GM18508 (cell line): ENCODE measurements around the gene GATAD2B.
A peak's percentile ranks its signal among the peaks of the same experiment; 100 is the strongest.
"Not testable (repeated sequence)": the region's sequence is repeated elsewhere in the genome, so short reads cannot be mapped to it uniquely, and the experiment has no call there.

Source experiments
- ATAC-seq: cut with Tn5 transposase; IDR thresholded peaks from one replicate; pipeline ENCODE4 v1.9.1; 2021; ENCODE audit warnings: moderate number of reproducible peaks; ENCODE audit not compliant: insufficient read depth, unreplicated experiment

GATAD2B gene

DNA sequence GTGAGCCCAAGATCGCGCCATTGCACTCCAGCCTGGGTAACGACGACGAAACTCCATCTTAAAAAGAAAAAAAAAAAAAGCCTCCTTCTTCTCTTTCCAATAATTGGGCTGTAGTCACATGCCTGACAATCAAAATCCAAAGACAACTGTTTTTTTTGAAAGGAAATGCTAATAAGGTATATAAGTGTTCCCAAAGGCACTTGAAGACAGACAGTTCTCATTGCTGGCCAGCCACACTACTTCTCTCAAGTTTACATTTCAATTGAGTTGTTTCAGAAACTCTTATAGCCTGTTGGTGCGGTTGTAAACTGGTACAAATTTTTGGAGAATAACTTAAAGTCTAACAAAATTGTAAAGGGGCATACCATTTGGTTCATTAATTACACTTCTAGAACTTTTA, 23.3 kb downstream of the GATAD2B start:
- no peak for ATAC-seq

GRCh38 chr1:153895866-153896265, 26.9 kb downstream of the GATAD2B start:
- ATAC-seq, result not testable (repeated sequence)

GRCh38 chr1:153891042-153891441, 31.7 kb downstream of the GATAD2B start:
- ATAC-seq, result not testable (repeated sequence)

GRCh38 chr1:153888533-153888932, 34.2 kb downstream of the GATAD2B start:
- ATAC-seq, result no peak

DNA sequence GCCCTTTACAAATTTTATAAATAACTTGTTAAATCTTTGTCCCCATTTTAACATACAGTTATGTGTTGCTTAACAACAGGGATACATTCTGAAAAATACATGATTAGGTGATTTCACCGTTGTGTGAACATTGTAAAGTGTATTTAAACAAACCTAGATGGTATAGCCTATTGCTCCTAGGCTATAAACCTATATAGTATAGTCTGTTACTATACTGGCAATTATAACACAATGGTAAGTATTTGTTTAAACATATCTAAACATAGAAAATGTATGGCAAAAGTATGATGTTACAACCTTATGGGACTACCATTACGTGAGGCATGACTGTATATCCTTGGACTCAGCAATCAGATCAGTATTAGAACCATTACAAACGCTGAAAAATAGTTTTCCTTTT, 36.6 kb downstream of the GATAD2B start:
- ATAC-seq, result no peak

DNA sequence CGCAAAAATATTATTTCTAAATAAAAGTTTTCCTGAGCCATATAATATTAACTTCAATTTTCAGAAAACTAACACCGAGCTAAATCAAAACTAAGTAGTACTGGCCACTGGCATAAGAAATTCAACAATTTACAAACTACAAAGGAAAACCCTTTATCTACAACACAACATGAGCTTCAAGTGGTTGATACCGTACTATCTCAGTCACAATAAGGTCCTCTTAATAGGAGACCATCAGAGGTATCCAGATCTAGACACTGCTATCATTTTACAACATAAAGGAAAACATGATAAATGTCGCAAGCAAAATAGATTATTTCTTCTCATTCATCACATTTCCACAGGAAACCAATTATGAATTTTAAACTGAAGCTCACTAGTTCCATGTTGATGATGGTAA, 39.5 kb downstream of the GATAD2B start:
- ATAC-seq, result no peak

DNA sequence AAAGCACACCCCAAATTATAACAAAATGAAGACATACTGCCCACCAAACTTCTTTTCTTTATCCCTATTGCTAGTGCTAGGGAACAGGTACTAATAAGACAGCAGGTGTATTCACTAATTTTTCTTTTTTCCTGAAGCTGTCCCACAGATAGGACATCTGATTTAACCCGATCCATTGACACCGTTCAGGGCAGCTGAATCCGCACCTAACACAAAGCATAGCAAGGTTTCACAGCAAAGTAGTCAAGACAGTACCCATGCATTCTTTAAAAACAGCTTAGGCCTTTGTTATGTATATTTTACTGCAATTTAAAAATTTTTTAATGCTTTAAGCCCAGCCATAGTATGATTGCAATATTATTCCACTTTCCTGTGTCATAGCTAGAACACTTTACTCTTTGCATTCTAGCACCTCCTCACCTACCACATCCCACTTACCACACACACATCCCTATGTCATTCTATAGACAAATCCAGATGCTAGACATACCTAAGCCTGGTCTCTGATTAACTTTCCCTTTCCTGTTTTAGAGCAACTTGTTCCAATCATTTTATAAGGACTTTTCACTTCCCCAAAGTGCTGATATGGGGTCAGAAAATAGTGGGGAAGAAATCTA, 40.4 kb downstream of the GATAD2B start:
- ATAC-seq, result no peak

DNA sequence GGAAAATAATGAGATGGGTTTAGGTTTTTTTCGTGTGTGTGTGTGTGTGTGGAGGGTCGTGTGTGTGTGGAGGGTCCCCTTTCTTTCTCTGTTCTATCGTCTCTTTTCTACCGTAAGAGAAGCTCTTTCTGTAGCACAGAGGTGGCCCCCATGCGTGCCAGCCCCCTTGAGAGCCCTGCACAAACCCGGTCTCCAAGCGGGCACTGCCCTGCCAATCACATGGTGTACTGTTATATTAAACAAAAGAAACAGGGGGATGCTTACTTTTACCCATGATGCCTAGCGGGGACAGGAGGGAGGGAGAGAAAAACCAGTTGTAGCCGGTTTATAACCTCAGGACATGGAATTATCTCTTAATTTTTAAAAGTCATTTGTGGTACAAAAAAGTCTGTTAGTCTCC, 41.0 kb downstream of the GATAD2B start:
- no peak for ATAC-seq

- no peak for ATAC-seq
Observed at GRCh38 chr1:153880962-153881361, 41.8 kb downstream of the GATAD2B start.

DNA sequence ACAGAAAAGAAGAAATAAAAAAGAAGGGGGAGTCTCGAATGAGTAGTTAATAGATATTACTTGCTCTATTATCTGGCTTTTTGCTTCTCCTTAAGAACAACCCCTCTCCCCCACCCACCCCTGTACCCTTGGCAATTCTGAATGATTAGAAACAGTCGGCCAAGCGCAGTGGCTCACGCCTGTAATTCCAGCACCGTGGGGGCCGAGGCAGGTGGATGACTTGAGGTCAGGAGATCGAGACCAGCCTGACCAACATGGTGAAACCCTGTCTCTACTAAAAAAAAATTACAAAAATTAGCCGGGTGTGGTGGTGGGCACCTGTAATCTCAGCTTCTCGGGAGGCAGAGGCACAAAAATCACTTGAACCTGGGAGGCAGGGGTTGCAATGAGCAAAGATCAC, 42.7 kb downstream of the GATAD2B start:
- ATAC-seq, result no peak

- ATAC-seq, result no peak
Observed at GRCh38 chr1:153877112-153877511, 45.7 kb downstream of the GATAD2B start.

GRCh38 chr1:153872934-153873333, 49.8 kb downstream of the GATAD2B start:
- ATAC-seq, result no peak

DNA sequence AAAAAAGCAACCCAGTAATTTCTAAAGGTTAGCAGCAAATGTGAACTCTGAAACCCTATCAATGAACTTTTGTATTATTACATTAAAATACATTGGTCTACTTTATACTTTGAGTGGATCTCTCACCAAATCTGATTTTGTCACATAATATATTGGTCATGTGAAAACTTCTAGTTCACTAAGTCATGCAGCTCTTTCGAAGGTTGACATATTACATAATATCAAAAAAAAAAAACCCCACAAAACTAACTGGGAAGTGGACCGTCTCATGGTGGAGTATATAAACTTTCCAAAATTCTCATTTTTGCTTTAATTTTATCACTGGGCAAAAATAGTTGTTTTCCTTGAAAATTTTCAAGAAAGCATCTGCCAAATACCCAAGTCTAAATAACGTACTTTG, 50.4 kb downstream of the GATAD2B start:
- no peak for ATAC-seq

DNA sequence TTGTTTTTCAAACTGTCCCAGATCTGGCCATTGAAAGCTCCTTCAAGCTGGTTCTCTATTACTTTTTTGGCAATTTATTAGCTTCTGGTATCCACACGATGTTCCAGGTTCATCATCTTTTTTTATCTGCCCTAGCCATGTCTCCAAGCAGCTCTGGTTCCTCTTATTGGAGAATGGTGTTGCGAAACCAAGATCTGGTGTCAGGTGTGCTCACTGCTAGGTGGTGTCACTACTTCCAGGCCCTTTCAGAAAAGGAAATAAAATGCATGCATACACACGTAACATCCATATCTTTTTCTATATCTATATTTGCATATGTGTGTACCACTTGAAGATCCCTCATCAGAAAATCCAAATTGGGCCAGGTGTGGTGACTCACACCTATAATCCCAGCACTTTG, 53.3 kb downstream of the GATAD2B start:
- ATAC-seq, result no peak

GRCh38 chr1:153866045-153866850, 56.5 kb downstream of the GATAD2B start:
- ATAC-seq, result no peak

DNA sequence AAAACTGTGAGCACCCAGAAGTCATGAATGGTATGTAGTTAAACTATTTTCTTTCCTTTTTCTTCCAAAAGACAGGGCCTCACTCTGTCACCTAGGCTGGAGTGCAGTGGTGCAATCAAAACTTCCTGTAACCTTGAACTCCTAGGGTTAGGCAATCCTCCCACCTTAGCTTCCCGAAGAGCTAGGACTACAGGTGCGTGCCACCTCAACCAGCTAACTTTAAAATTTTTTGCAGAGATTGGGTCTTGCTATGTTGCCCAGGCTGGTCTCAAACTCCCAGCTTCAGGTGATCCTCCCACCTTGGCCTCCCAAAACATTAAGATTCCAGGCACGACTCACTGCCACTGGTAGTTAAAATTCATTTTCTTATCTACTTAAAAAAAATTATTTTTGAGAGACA, 62.5 kb downstream of the GATAD2B start:
- ATAC-seq, result no peak

- ATAC-seq, result no peak
Observed at GRCh38 chr1:153857505-153857904, 65.3 kb downstream of the GATAD2B start.

- ATAC-seq, result no peak
Observed at GRCh38 chr1:153856763-153857162, 66.0 kb downstream of the GATAD2B start.

DNA sequence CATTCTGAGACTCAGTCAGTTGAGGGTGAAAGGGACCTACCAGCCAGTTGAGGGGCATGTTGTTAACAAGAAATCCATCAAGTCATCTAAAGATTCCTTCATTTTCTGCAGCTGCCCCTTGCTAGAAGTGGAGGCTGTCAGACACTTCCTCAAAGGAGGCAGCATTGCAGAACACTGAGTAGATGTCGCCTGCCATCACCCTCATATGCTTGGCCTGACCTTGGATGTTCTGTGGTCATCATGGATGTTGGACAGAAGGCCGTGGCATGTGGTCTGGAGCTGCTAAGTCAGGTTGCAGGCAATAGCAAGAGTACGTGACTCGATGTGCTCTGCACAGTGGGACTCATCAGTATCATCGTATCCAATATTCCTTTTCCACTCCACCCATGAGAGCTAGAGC, 70.6 kb downstream of the GATAD2B start:
- no peak for ATAC-seq

- peak; percentile 67 for ATAC-seq
Observed at GRCh38 chr1:153849487-153850185, 73.1 kb downstream of the GATAD2B start.

DNA sequence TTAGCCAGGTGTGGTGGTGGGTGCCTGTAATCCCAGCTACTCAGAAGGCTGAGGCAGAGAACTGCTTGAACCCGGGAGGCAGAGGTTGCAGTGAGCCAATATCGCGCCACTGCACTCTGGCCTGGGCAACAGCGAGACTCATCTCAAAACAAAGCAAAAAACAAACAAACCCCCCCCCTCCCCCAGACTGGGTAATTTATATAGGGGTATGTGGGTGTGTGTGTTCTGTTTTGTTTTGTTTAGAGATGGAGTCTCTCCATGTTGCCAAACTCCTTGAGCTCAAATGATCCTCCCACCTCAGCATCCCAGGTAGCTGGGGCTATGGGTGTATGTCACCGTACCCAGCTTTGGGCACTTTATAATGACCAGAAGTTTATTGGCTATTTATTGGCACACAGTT, 74.0 kb downstream of the GATAD2B start:
- no peak for ATAC-seq
